MM.1S (cell line): ENCODE results near the gene NGB.

Source experiments
- EZH2 ChIP-seq: fragments of 300-600 bp; sonication (generic); optimal IDR thresholded peaks from 2 replicates; pipeline ENCODE3; 2017; ENCODE audit warnings: low read depth, mild to moderate bottlenecking, antibody characterized with exemption, low read length, mixed read lengths
- EZH2phosphoT487 ChIP-seq: fragments of 300-600 bp; sonication (generic); IDR thresholded peaks from 2 replicates; pipeline ENCODE4 v1.6.1; 2018; ENCODE audit warnings: antibody characterized with exemption, low read length
- TF ChIP-seq, protein P1 (sequence below): fragments of 300-600 bp; sonication (generic); IDR thresholded peaks from 2 replicates; pipeline ENCODE4 v1.5.1; 2016; ENCODE audit warnings: antibody characterized with exemption, low read length, mixed read lengths

DNA sequence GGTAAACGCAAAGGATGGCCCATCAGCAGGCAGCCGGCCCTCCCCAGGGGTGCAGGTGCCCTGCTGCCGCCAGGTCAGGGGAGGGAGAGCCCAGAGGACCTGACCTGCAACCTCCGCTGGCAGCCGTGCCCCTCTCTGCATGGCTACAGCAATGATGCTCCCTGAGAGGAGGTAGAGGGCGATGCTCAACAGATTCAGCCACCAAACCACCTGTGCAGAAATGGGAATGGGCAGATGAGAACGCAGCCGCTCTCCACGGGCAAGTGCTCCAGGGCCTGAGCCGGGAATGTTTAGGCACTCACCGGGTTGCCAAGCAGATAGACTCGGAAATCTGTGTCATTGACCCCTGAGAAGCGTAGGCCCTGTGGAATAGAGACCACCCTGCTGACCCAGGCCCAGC is 8.7 kb upstream of the NGB start:
- TF ChIP-seq, protein P1, sequence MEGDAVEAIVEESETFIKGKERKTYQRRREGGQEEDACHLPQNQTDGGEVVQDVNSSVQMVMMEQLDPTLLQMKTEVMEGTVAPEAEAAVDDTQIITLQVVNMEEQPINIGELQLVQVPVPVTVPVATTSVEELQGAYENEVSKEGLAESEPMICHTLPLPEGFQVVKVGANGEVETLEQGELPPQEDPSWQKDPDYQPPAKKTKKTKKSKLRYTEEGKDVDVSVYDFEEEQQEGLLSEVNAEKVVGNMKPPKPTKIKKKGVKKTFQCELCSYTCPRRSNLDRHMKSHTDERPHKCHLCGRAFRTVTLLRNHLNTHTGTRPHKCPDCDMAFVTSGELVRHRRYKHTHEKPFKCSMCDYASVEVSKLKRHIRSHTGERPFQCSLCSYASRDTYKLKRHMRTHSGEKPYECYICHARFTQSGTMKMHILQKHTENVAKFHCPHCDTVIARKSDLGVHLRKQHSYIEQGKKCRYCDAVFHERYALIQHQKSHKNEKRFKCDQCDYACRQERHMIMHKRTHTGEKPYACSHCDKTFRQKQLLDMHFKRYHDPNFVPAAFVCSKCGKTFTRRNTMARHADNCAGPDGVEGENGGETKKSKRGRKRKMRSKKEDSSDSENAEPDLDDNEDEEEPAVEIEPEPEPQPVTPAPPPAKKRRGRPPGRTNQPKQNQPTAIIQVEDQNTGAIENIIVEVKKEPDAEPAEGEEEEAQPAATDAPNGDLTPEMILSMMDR, result no peak
- TF ChIP-seq EZH2 (no peak), EZH2phosphoT487 (no peak)
